ENCODE measurements around the gene GLP2R.

DNA sequence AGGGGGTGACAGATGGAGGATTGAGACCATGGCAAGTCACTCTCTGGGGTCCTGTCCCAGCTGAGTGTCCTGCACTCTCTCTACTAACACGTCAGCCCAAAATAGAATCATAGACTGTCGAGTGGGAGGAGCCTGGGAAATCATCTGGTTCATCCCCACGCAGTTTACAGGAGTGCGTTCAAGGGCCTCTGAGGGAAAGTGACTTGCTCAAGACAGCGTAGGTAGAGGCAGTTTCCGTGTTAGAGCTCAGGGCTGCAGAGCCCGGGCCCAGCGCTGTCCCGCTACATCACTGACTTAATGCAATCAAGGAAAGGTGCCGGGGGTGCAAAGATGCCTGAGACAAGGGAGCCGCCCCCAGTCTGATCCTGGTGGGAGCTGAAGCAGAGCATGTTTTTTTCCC lies 14.2 kb upstream of the GLP2R start:
- TF ChIP-seq CTCF (IDR thresholded peaks at IDR 0.05; ENCODE audit: insufficient read depth, low read length, poor library complexity, severe bottlenecking) (no peak), EZH2phosphoT487 (conservative IDR thresholded peaks at IDR 0.05; ENCODE audit: low read length) (no peak)
